NCI-H82 (cell line): ENCODE data around the gene TBRG4.

Experiments used
- DNase-seq: peaks from one replicate; lab custom pipeline; 2025; lab: John Stamatoyannopoulos, UW

Gene TBRG4

GRCh38 chr7:45143616-45144015, 32.1 kb upstream of the TBRG4 start:
- DNase-seq = no peak

- no peak for DNase-seq
Measured at GRCh38 chr7:45140827-45141226, 29.3 kb upstream of the TBRG4 start.

- DNase-seq = peak; percentile 51
Measured at GRCh38 chr7:45138433-45139267, 27.2 kb upstream of the TBRG4 start.

GRCh38 chr7:45136106-45137060, 24.9 kb upstream of the TBRG4 start:
- DNase-seq = peak; percentile 86

- DNase-seq = no peak
Measured at GRCh38 chr7:45133877-45134276, 22.4 kb upstream of the TBRG4 start.

- no peak for DNase-seq
Measured at GRCh38 chr7:45133352-45133751, 21.9 kb upstream of the TBRG4 start.

GRCh38 chr7:45132708-45133320, 21.3 kb upstream of the TBRG4 start:
- no peak for DNase-seq

- no peak for DNase-seq
Measured at GRCh38 chr7:45131891-45132290, 20.4 kb upstream of the TBRG4 start.

GRCh38 chr7:45130910-45131309, 19.4 kb upstream of the TBRG4 start:
- DNase-seq = no peak

- DNase-seq = no peak
Measured at GRCh38 chr7:45129906-45130305, 18.4 kb upstream of the TBRG4 start.

GRCh38 chr7:45129181-45129800, 17.8 kb upstream of the TBRG4 start:
- no peak for DNase-seq

- no peak for DNase-seq
Measured at GRCh38 chr7:45126920-45127319, 15.4 kb upstream of the TBRG4 start.

- no peak for DNase-seq
Measured at GRCh38 chr7:45126201-45126600, 14.7 kb upstream of the TBRG4 start.

GRCh38 chr7:45125193-45125904, 13.9 kb upstream of the TBRG4 start:
- DNase-seq = no peak

GRCh38 chr7:45123913-45124710, 12.6 kb upstream of the TBRG4 start:
- DNase-seq = no peak

- no peak for DNase-seq
Measured at GRCh38 chr7:45122975-45123860, 11.7 kb upstream of the TBRG4 start.

- DNase-seq = no peak
Measured at GRCh38 chr7:45119550-45119949, 8.1 kb upstream of the TBRG4 start.

- DNase-seq = no peak
Measured at GRCh38 chr7:45118889-45119331, 7.4 kb upstream of the TBRG4 start.

- DNase-seq = no peak
Measured at GRCh38 chr7:45118292-45118691, 6.8 kb upstream of the TBRG4 start.
